ACC112 (cell line): ENCODE data around the gene ALKBH6.

ENCODE experiments used
- H2AFZ ChIP-seq: fragments of 200-600 bp; sonication (generic); one replicate; pipeline ENCODE4 v1.6.0; 2017; ENCODE audit warnings: antibody characterized with exemption, low read length; ENCODE audit not compliant: unreplicated experiment
- H3K27ac ChIP-seq: fragments of 200-600 bp; sonication (generic); 2 replicates; pipeline ENCODE4 v1.5.1; 2014; ENCODE audit warnings: low read depth, mild to moderate bottlenecking, antibody characterized with exemption, low read length, moderate library complexity
- H3K27me3 ChIP-seq: fragments of 200-600 bp; sonication (generic); 2 replicates; pipeline ENCODE4 v1.6.1; 2014; ENCODE audit warnings: mild to moderate bottlenecking, antibody characterized with exemption, low read length, moderate library complexity, mixed read lengths; ENCODE audit not compliant: insufficient read depth
- H3K36me3 ChIP-seq: fragments of 200-600 bp; sonication (generic); 2 replicates; pipeline ENCODE4 v1.6.1; 2016; ENCODE audit warnings: mild to moderate bottlenecking, antibody characterized with exemption, low read length, moderate library complexity, mixed read lengths; ENCODE audit not compliant: insufficient read depth
- H3K4me1 ChIP-seq: fragments of 200-600 bp; sonication (generic); one replicate; pipeline ENCODE4 v1.6.1; 2016; ENCODE audit warnings: low read length, mixed read lengths; ENCODE audit not compliant: insufficient read depth, unreplicated experiment, control insufficient read depth
- H3K4me3 ChIP-seq: fragments of 200-600 bp; sonication (generic); 2 replicates; pipeline ENCODE4 v1.5.1; 2014; ENCODE audit warnings: mild to moderate bottlenecking, low read depth, low read length
- H3K79me2 ChIP-seq: fragments of 200-600 bp; sonication (generic); one replicate; pipeline ENCODE4 v1.6.0; 2016; ENCODE audit warnings: low read length; ENCODE audit not compliant: control insufficient read depth, unreplicated experiment, insufficient read depth

The ALKBH6 gene

GRCh38 chr19:36008336-36008978 lies 5.6 kb downstream of the ALKBH6 start, which contains the start of gene SYNE4:
SYNE4 (minus strand) TSS chr19:36008813; CDS start chr19:36008681, 132 bp downstream.
- H3K27me3 ChIP-seq = no peaks in the 10 kb centered on the region
- no peaks in the 10 kb centered on the region for H3K36me3 ChIP-seq
- H3K4me1 ChIP-seq = no peaks in the 10 kb centered on the region
- no peak within 1 kb of the TSS for H3K27ac ChIP-seq
- no peak within 1 kb of the TSS for H2AFZ ChIP-seq
- H3K4me3 ChIP-seq = peak within 1 kb of the TSS; percentile 65
- no peaks in the 10 kb centered on the region for H3K79me2 ChIP-seq

GRCh38 chr19:36006955-36007354 lies 7.1 kb downstream of the ALKBH6 start:
- Histone ChIP-seq H3K36me3 (no peaks in the 10 kb centered on the region), H3K27ac (no peak overlapping the region), H3K4me3 (no peak overlapping the region), H3K4me1 (no peaks in the 10 kb centered on the region), H2AFZ (no peak overlapping the region), H3K79me2 (no peaks in the 10 kb centered on the region), H3K27me3 (no peaks in the 10 kb centered on the region)

DNA sequence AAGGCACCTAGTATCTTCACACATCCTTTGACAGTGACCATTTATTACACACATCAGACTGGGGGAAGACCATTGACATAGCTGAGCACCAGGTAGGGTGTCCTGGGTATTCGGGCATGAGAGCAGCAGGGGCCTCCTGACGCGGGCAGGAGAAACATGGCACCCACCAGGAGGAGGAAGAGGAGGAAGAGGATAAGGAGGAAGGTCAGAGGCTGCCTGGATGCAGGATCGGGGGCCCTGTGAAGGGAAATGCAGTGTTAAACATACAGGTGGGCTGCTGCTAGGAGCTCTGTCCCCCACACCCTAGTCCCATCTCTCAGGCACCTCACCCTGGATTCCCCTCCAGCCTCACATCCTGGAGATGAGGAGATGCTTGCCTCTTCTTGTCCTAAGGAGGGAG lies 10.7 kb downstream of the ALKBH6 start:
- Histone ChIP-seq H2AFZ (no peak overlapping the region), H3K4me1 (peaks cover 6% of the 10 kb centered on the region), H3K27ac (no peak overlapping the region), H3K79me2 (no peaks in the 10 kb centered on the region), H3K27me3 (no peaks in the 10 kb centered on the region), H3K36me3 (no peaks in the 10 kb centered on the region), H3K4me3 (no peak overlapping the region)

- H3K4me1 ChIP-seq = peaks cover 6% of the 10 kb centered on the region
- H3K79me2 ChIP-seq = peaks cover under 1% of the 10 kb centered on the region
- H3K4me3 ChIP-seq = no peak overlapping the region
- H3K36me3 ChIP-seq = no peaks in the 10 kb centered on the region
- H3K27me3 ChIP-seq = no peaks in the 10 kb centered on the region
- no peak overlapping the region for H3K27ac ChIP-seq
- H2AFZ ChIP-seq = no peak overlapping the region
These were observed 12.4 kb downstream of the ALKBH6 start for GRCh38 chr19:36001605-36002004.

DNA sequence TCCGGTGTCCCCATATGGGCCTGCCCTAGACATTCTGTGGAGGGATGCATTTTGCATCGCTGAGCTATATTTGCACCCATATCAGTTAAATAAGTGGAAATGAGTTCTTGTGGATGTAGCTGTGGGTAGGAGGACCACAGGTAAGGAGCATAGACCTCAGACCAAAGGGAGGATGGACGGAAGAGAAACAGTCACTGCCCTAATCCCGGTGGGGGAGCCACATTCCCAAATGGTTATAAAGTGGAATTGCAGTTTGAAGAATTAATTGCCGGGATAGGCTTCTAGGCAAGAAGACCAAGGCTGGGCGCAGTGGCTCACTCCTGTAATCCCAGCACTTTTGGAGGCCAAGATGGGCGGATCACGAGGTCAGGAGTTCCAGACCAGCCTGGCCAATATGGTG lies 17.2 kb downstream of the ALKBH6 start:
- H3K27ac ChIP-seq = no peak overlapping the region
- H3K36me3 ChIP-seq = no peaks in the 10 kb centered on the region
- H3K4me1 ChIP-seq = peaks cover 6% of the 10 kb centered on the region
- H3K4me3 ChIP-seq = 0 out of 2 replicates have a peak overlapping the region, but pooled peaks have one; percentile 94
- H3K79me2 ChIP-seq = peaks cover 13% of the 10 kb centered on the region
- no peak overlapping the region for H2AFZ ChIP-seq
- H3K27me3 ChIP-seq = no peaks in the 10 kb centered on the region

- no peak within 1 kb of the TSS for H3K27ac ChIP-seq
- peaks cover 6% of the 10 kb centered on the region for H3K4me1 ChIP-seq
- peak within 1 kb of the TSS; percentile 87 for H2AFZ ChIP-seq
- peak within 1 kb of the TSS; percentile 94 for H3K4me3 ChIP-seq
- H3K36me3 ChIP-seq = no peaks in the 10 kb centered on the region
- H3K27me3 ChIP-seq = no peaks in the 10 kb centered on the region
- H3K79me2 ChIP-seq = peaks cover 13% of the 10 kb centered on the region
These were observed 18.7 kb downstream of the ALKBH6 start, which contains the start of gene SDHAF1 for GRCh38 chr19:35995048-35995993. SDHAF1 (plus strand) TSS chr19:35995188; CDS start chr19:35995275, 87 bp downstream.

DNA sequence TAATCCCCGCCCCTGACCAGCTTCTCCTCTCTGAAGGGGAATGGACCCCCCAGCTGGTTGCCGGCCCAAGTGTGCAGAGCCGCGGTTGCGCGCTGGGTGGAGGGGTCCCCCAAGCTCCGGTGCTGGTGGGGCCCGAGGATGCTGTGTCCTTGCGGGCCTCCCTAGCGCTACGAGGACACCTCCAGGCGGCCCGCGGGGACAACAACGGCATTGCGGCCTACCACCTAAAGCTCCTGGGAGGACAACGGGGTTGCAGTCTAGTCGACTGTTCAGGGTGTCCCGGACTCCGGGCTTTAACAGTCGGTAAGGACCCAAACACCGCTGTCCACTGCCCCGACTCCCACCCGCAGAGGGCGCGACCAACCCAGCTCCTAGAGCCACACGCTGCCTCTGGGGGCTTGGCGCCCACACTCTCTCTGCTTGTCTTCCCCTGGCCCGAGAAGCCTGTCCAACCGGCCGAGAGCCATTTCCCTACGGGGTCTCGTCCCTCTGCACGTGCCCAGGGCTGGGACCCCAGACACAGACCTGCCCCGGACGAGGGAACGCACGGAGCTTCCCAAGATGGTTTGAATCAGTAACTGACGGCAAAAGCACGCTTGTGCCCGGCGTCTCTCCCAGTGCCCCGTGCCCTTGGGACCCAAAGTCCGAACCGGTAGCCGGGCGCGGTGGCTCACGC lies 20.0 kb downstream of the ALKBH6 start:
- Histone ChIP-seq H3K27me3 (peaks cover 3% of the 10 kb centered on the region; the same call in 1 of the 2 replicates), H2AFZ (peak overlapping the region; percentile 50), H3K27ac (no peak overlapping the region), H3K4me1 (no peaks in the 10 kb centered on the region), H3K79me2 (peaks cover 13% of the 10 kb centered on the region), H3K4me3 (peak overlapping the region; percentile 66), H3K36me3 (no peaks in the 10 kb centered on the region)

GRCh38 chr19:35992907-35993765 lies 20.9 kb downstream of the ALKBH6 start:
- H3K27me3 ChIP-seq = peaks cover 9% of the 10 kb centered on the region; the same call in 1 of the 2 replicates
- H2AFZ ChIP-seq = no peak overlapping the region
- no peak overlapping the region for H3K27ac ChIP-seq

GRCh38 chr19:35991731-35992450 lies 22.1 kb downstream of the ALKBH6 start:
- Histone ChIP-seq H3K36me3 (no peaks in the 10 kb centered on the region), H3K4me3 (no peak overlapping the region), H2AFZ (no peak overlapping the region), H3K79me2 (peaks cover 13% of the 10 kb centered on the region), H3K4me1 (no peaks in the 10 kb centered on the region), H3K27me3 (peaks cover 12% of the 10 kb centered on the region), H3K27ac (no peak overlapping the region)

More at GRCh38 chr19:35992907-35993765, 20.9 kb downstream of the ALKBH6 start:
- peaks cover 13% of the 10 kb centered on the region for H3K79me2 ChIP-seq
- H3K36me3 ChIP-seq = no peaks in the 10 kb centered on the region
- H3K4me1 ChIP-seq = no peaks in the 10 kb centered on the region
- H3K4me3 ChIP-seq = no peak overlapping the region
